GM19193 (cell line): ENCODE data around the gene TNFAIP1.

Experiments
- POLR2A ChIP-seq: IDR thresholded peaks from 4 replicates; pipeline ENCODE4 v1.6.1; 2011; ENCODE audit not compliant: insufficient read depth, insufficient read length; ENCODE audit errors: extremely low read depth

TNFAIP1 gene

GRCh38 chr17:28334666-28335200 is 828 bp upstream of the TNFAIP1 start:
- TF ChIP-seq POLR2A: no peak

GRCh38 chr17:28335959-28336871 is 654 bp downstream of the TNFAIP1 start:
- no peak for TF ChIP-seq POLR2A

- no peak for TF ChIP-seq POLR2A
Measured at GRCh38 chr17:28338056-28338768, 2.7 kb downstream of the TNFAIP1 start.

GRCh38 chr17:28339431-28339830 is 3.9 kb downstream of the TNFAIP1 start:
- TF ChIP-seq POLR2A: no peak

- TF ChIP-seq POLR2A: no peak
Measured at GRCh38 chr17:28340374-28340773, 4.8 kb downstream of the TNFAIP1 start.

GRCh38 chr17:28341516-28341915 is 6.0 kb downstream of the TNFAIP1 start:
- no peak for TF ChIP-seq POLR2A

GRCh38 chr17:28342313-28342712 is 6.8 kb downstream of the TNFAIP1 start:
- no peak for TF ChIP-seq POLR2A

GRCh38 chr17:28343491-28343932 is 8.0 kb downstream of the TNFAIP1 start:
- TF ChIP-seq POLR2A: no peak

GRCh38 chr17:28344011-28344410 is 8.4 kb downstream of the TNFAIP1 start:
- TF ChIP-seq POLR2A: no peak

GRCh38 chr17:28344435-28344901 is 8.9 kb downstream of the TNFAIP1 start:
- no peak for TF ChIP-seq POLR2A

GRCh38 chr17:28345419-28346198 is 10.0 kb downstream of the TNFAIP1 start:
- peak; percentile 13 for TF ChIP-seq POLR2A

GRCh38 chr17:28346199-28346580 is 10.6 kb downstream of the TNFAIP1 start:
- TF ChIP-seq POLR2A: no peak

GRCh38 chr17:28346746-28347246 is 11.2 kb downstream of the TNFAIP1 start:
- no peak for TF ChIP-seq POLR2A

GRCh38 chr17:28347261-28347891 is 11.8 kb downstream of the TNFAIP1 start:
- no peak for TF ChIP-seq POLR2A
